Small intestine (tissue), 7 donors: Measurements from ENCODE around the gene ANKFN1. TPM values are rescaled to one million over a fixed set of nuclear protein-coding genes. Genes with fewer than 3 reads are reported as not detected.

Source experiments
- DNase-seq, 2 donors: peaks; one replicate each; pipeline versions ENCODE4 v3.0.0 to v3.0.0-alpha.2; 2013
- FAIRE-seq: peaks from 2 replicates; lab custom pipeline; 2012; peaks lifted over from hg19 to GRCh38; lab: Jason Lieb, UNC
- H3K27ac ChIP-seq, 3 donors: one replicate each; pipeline ENCODE4 v1.5.1; 2013; ENCODE audit warnings: low read length in 2 of 3, mild to moderate bottlenecking in 2 of 3, control low read depth in 1 of 3, inconsistent platforms in 1 of 3, low read depth in 1 of 3, moderate library complexity in 1 of 3
- H3K27me3 ChIP-seq, 3 donors: one replicate each; pipeline ENCODE4 v1.6.1; 2013; ENCODE audit warnings: low read length in 3 of 3, inconsistent platforms in 1 of 3; ENCODE audit not compliant: control insufficient read depth in 3 of 3, insufficient read depth in 3 of 3
- H3K36me3 ChIP-seq, 3 donors: one replicate each; pipeline ENCODE4 v1.6.1; 2013; ENCODE audit warnings: low read length in 3 of 3, inconsistent platforms in 1 of 3, low read depth in 1 of 3, mild to moderate bottlenecking in 1 of 3, moderate library complexity in 1 of 3; ENCODE audit not compliant: control insufficient read depth in 3 of 3, insufficient read depth in 2 of 3
- H3K4me1 ChIP-seq, 3 donors: one replicate each; pipeline ENCODE4 v1.6.1; 2013; ENCODE audit warnings: low read length in 2 of 3, inconsistent platforms in 1 of 3, low read depth in 1 of 3, mild to moderate bottlenecking in 1 of 3, moderate library complexity in 1 of 3; ENCODE audit not compliant: control insufficient read depth in 3 of 3, insufficient read depth in 2 of 3
- H3K4me3 ChIP-seq, 3 donors: one replicate each; pipeline ENCODE4 v1.5.1; 2013; ENCODE audit warnings: low read length in 3 of 3, control low read depth in 1 of 3, inconsistent platforms in 1 of 3, low read depth in 1 of 3, mild to moderate bottlenecking in 1 of 3, moderate library complexity in 1 of 3
- H3K9me3 ChIP-seq, 2 donors: one replicate each; pipeline ENCODE4 v1.6.1; 2013; ENCODE audit warnings: low read depth in 1 of 2, low read length in 1 of 2; ENCODE audit not compliant: control insufficient read depth in 2 of 2, insufficient read depth in 1 of 2
- WGBS, 3 donors: extraction: QIAGEN DNeasy Blood & Tissue Kit; methylation state at CpG; one replicate each; pipeline ENCODE4 v1.1.7; 2013; 5-methylcytosine and 5-hydroxymethylcytosine counted together
- polyA plus RNA-seq, 4 donors: library from polyadenylated mRNA; stranded (reverse) in 3 of 4; unstranded in 1 of 4; fragments of 200-250 nt in 3 of 4; fragments of 120-200 nt in 1 of 4; gene quantifications; one replicate each; pipeline versions ENCODE4 v1.2.1 to v1.2.3, GENCODE V29; 2013
- donor health status: healthy with polysubstance abuse.
- donor health status: control.
- donor health status: control.
- donor health status: Bipolar disorder and iron deficiency.
- donor health status: healthy.

ANKFN1 gene
- polyA plus RNA-seq, 4 donors: 0.07 to 0.38 TPM; not detected in 2

GRCh38 chr17:56489980-56490379, 336.7 kb downstream of the ANKFN1 start:
- FAIRE-seq (no peak), DNase-seq (no peak)
- 70 to 83% (median 80%) methylated on average over 2 of the region's 2 CpGs for WGBS, 3 donors
- no peak overlapping the region for H3K4me3 ChIP-seq
- H3K27ac ChIP-seq: no peak overlapping the region
- H3K27me3 ChIP-seq: peaks cover 0 to 3% (median 0%) of the 10 kb centered on the region in 3 donors
- no peaks in the 10 kb centered on the region for H3K9me3 ChIP-seq
- H3K4me1 ChIP-seq: no peaks in the 10 kb centered on the region
- H3K36me3 ChIP-seq: no peaks in the 10 kb centered on the region

- H3K4me3 ChIP-seq: no peak overlapping the region
- peaks cover 0 to 3% (median 0%) of the 10 kb centered on the region in 3 donors for H3K27me3 ChIP-seq
- H3K9me3 ChIP-seq: no peaks in the 10 kb centered on the region
- no peaks in the 10 kb centered on the region for H3K4me1 ChIP-seq
- DNase-seq: no peak
- H3K27ac ChIP-seq: no peak overlapping the region
- H3K36me3 ChIP-seq: no peaks in the 10 kb centered on the region
- 41 to 64% (median 41%) methylated on average over 3 of the region's 3 CpGs for whole genome bisulfite sequencing, 3 donors
- FAIRE-seq: no peak
Measured at GRCh38 chr17:56495556-56495955, 342.3 kb downstream of the ANKFN1 start.

GRCh38 chr17:56497132-56497531, 343.9 kb downstream of the ANKFN1 start:
- no peak for DNase-seq
- Histone ChIP-seq H3K9me3 (no peaks in the 10 kb centered on the region), H3K36me3 (no peaks in the 10 kb centered on the region), H3K27ac (no peak overlapping the region), H3K4me3 (no peak overlapping the region), H3K27me3 (peaks cover 0 to 3% (median 0%) of the 10 kb centered on the region in 3 donors), H3K4me1 (no peaks in the 10 kb centered on the region)
- WGBS, 3 donors: 77 to 82% (median 78%) methylated on average over 2 of the region's 2 CpGs
- FAIRE-seq: no peak

- H3K4me3 ChIP-seq: no peak overlapping the region
- WGBS, 3 donors: 43 to 75% (median 55%) methylated on average over 1 of the region's 1 CpG
- peak; percentile 5 to 29 for DNase-seq
- no peak overlapping the region for H3K27ac ChIP-seq
- no peaks in the 10 kb centered on the region for H3K9me3 ChIP-seq
- no peaks in the 10 kb centered on the region for H3K36me3 ChIP-seq
- H3K4me1 ChIP-seq: no peaks in the 10 kb centered on the region
- no peak for FAIRE-seq
- H3K27me3 ChIP-seq: peaks cover 0 to under 1% (median 0%) of the 10 kb centered on the region in 3 donors
Measured at GRCh38 chr17:56499799-56500388, 346.6 kb downstream of the ANKFN1 start.

DNA sequence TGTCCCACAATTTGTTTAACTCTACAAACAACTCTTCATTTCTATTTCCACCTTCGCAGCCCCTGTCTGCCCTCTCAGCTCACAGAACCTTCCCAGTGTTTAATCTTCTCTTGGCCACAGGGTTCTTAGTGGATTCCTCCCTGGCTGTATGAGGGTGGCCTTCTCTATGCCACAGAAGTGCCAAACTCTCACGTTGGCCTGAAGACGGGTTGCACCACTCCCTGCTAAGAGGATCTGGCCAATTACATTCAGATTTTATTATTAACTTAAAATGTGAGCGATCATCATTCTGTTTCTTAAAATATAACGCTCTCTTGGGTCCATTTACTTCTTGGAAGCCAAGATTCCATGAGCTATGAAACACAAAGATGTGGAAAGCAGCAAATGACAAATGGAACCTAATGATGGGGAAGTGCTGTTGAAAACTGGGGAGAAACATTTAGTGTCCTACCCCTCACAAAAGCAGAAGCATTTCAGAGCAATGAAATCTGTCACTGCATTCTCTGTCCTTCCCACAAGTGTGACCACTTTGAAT, 348.9 kb downstream of the ANKFN1 start:
- no peak overlapping the region for H3K4me3 ChIP-seq
- no peaks in the 10 kb centered on the region for H3K36me3 ChIP-seq
- FAIRE-seq: no peak
- no peaks in the 10 kb centered on the region for H3K4me1 ChIP-seq
- DNase-seq: no peak
- no peaks in the 10 kb centered on the region for H3K9me3 ChIP-seq
- no peak overlapping the region for H3K27ac ChIP-seq
- WGBS, 3 donors: 65 to 77% (median 70%) methylated on average over 5 of the region's 5 CpGs
- no peaks in the 10 kb centered on the region for H3K27me3 ChIP-seq

DNA sequence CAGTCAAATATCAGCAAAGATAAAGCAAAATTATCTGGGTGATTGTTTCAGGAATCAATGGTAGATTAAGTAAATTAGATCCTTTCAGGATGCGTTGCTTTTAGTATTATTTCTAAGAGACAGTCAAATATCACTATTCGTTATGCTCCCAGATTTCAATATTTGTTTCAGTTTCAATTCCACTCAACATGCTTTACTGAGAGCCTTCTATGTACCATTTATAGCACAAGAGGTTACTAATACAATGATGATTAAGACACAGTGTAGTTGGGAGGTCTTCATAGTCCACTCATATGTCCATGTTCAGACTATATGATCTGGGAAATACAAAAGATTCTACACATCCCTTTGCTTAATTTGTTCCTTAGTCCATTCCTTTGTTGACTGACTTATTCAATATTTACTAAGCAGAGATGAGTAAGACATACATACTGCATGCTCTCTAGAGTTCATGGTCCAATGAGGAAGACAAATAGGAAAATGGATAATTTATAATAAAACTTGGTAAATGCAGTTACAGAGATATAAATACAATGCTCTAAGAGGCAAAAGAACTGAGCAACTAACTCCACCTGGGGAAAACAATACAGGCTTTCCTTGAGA, 352.0 kb downstream of the ANKFN1 start:
- H3K4me1 ChIP-seq: no peaks in the 10 kb centered on the region
- H3K4me3 ChIP-seq: no peak overlapping the region
- no peak for FAIRE-seq
- no peaks in the 10 kb centered on the region for H3K27me3 ChIP-seq
- H3K9me3 ChIP-seq: no peaks in the 10 kb centered on the region
- 22 to 47% (median 29%) methylated on average over 2 of the region's 2 CpGs for WGBS, 3 donors
- no peaks in the 10 kb centered on the region for H3K36me3 ChIP-seq
- H3K27ac ChIP-seq: no peak overlapping the region
- DNase-seq: peak in 1 of 2 donors; percentile 10

DNA sequence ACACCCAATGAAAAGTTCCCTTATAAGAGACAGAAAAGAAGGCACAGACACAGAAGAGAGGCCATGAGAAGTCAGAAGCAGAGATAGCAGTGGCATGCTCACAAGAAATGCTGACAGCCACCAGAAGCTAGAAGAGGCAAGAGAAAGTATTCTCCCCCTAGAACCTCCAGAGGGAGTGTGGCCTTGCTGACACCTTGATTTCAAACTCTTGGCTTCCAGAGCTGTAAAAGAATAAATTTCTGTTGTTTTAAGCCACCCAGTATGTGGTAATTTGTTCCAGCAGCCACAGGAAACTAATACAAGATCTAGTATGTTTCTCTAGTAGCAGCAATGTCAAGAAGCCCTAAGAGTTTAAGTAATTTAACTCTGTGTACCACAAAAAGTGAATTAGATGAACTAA, 353.1 kb downstream of the ANKFN1 start:
- no peaks in the 10 kb centered on the region for H3K9me3 ChIP-seq
- H3K4me1 ChIP-seq: no peaks in the 10 kb centered on the region
- H3K27ac ChIP-seq: no peak overlapping the region
- no peak for DNase-seq
- no peak overlapping the region for H3K4me3 ChIP-seq
- H3K27me3 ChIP-seq: no peaks in the 10 kb centered on the region
- H3K36me3 ChIP-seq: no peaks in the 10 kb centered on the region
- FAIRE-seq: no peak

DNA sequence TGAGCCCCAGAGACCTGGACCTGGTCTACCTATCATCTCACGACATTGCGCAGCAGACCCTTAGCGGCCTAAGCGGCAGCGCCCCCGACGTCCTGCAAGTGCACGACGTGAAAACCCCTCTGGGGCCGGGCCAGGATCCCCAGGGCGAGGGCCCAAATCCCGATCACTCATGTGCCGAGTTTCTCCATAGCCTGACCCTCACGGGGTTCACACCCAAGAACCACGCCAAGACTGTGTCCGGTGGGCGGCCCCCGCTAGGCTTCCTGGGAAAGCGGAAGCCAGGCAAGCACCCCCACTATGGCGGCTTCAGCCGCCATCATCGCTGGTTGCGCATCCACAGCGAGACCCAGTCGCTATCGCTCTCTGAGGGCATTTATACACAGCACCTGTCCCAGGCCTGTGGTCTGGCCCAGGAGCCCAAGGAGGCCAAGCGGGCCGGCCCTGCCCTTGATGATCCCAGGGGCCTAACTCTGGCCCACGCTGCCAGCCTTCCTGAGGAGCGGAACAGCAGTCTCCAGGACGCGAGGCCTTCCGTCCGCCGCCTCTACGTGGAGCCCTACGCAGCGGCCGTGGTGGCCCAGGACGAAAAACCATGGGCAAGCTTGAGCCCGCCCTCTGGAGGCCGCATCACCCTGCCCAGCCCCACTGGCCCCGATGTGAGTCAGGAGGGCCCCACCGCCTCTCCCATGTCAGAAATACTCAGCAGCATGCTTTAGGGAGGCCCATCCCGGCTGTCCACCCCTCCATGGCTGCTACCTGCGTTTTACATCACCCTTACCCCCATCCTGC, 357.5 kb downstream of the ANKFN1 start:
- no peak overlapping the region for H3K4me3 ChIP-seq
- H3K4me1 ChIP-seq: no peaks in the 10 kb centered on the region
- FAIRE-seq (no peak), DNase-seq (no peak)
- 92 to 95% (median 95%) methylated on average over 46 of the region's 46 CpGs for WGBS, 3 donors
- no peaks in the 10 kb centered on the region for H3K36me3 ChIP-seq
- no peaks in the 10 kb centered on the region for H3K9me3 ChIP-seq
- no peak overlapping the region for H3K27ac ChIP-seq
- H3K27me3 ChIP-seq: no peaks in the 10 kb centered on the region
